ENCODE measurements around the gene CASZ1.

CASZ1 gene

DNA sequence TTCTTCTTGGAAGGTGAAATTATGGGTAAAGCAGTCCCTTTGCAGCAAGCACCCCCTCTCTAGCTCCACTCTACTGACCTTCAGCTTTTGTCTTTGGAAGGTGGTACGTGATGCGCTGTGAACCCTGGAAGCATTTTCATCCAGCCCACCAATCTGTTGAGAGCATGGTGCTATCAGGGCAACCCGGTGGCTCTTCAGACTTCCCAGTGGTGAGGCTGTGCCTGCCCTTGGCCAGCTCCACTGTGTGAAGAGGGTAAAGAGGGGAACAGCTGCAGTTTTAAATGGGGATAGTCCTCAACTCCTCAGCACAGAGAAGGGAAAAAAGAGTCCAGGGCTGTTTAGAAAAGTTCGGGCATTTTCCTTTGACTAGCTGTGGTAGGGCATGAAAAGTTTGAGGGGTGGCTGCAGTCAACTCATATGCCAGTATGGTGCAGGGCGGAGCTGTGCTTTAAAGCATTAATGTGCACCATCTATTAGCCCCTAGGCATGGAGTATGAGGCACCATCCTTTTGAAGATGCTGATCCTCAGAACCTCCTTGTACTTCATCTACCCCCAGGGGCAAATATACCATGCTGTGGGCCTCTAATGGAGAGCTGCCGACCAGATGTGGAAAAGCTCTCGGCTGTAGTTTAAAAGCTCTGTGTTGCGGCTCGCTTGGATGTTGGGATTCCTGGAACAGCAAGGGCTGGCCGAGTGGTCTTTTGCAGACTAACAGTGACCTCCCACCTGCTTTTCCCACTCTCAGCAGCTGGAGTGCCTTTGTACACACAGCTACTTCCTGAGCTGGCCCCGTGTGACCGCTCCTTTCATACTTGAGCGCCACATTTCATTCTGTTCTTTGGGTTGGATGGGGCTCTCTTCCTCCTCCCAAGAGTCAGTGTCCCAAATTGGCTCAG, 198.7 kb downstream of the CASZ1 start:
- peak; percentile 75 for DNase-seq

DNA sequence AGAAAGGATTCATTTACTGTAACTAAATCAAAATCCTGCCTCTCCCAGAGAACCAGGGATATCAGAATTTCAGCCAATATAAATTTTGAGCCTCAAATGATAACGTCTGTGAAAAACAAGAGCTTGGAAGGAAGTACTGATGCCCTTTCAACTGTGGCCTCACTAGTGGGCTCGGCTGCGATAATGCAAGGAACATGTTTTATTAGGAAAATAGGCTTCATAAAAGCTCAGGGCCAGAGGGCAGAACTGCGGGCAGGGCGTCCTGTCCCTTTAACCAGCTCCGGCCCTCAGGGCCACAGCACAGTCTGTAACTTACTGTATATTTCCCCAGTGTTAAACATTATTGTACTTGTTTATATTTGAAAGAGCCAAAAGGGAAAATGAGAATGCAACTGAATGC, 199.7 kb downstream of the CASZ1 start:
- no peak for DNase-seq

DNA sequence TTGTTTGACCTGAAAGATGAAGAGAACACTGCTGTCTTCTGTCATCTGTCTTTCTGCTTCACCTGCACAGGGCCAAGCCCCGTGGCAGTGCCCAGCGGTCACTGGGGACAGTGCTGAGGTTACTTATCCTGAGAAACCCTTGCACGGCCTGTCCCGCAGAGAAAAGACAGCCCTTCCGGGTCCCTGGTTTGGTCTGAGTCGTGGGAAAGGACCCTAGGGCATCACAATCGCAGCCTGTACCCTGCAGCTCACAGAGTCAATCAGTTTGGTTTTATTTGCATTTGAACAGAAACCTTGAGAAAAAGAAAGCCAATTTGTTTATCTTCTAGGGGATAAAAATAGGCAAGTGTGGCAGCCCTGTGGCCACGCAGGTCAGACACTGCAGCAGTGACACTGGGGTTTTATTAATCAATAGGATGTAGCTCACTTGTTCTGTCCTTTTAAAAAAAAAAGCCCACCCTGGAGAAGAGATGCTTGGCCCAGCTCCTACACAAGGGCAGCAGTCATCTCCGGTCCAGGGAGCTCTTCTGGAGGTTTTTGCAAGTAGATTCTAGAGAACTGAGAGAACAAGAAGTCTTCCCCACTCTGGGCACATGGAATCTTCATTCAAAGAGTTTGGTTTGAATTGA, 201.7 kb downstream of the CASZ1 start:
- no peak for DNase-seq

DNA sequence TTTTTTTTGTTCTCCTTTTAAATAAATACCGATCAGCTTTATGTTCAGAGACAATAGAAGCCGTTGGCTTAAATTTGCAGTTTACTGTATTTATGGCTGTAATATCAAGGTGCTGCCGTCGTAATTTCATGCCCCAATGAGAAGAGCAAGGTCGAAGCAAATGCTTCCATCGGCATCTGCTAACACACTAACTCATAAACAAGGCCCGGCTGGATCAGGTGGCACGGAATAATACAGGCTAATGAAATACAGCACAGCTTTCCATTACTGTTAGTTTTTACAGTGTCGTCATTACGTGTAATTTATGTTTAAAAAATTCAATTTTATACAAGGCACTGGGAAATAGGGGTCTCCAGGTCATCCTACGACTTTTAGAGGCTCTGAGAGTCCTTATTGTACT, 202.7 kb downstream of the CASZ1 start:
- no peak for DNase-seq

DNA sequence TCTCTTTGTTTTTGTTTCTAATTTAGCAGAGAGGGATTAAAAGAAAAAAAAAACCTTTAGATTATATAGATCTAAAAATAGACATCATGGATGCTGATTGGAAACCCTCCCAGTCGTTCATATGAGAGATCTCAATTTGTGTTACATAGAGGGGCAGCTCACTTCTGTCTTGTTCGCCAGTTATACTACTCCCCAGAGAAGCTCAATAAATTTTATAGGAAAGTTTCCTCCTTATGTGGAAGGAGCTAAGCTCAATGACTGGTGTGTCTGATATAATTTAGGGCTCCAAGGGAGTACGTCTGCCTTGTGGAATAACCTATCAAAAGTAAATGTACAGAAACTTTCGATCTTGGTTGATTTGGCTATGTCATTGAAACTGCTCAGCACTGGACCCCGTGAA, 204.1 kb downstream of the CASZ1 start:
- no peak for DNase-seq

DNA sequence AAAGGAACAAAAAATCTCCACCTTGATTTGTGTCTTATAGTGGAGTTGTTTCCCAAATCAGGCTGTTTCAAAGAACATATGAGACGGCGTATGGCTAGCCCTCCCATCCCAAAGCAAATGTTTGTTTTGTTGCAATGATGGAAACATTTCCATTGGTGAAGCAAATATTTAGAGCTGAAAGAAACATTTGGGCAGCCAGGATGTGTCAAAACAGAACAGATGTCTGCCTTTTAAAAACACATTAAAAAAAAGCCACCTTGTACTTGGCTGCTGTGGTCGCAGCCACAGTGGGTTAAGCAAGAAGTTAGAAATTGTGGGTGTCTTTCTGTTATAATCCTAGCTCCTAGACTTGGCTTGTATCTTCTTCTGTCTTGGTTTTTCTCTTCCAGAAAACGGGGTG, 205.4 kb downstream of the CASZ1 start:
- DNase-seq, result no peak

DNA sequence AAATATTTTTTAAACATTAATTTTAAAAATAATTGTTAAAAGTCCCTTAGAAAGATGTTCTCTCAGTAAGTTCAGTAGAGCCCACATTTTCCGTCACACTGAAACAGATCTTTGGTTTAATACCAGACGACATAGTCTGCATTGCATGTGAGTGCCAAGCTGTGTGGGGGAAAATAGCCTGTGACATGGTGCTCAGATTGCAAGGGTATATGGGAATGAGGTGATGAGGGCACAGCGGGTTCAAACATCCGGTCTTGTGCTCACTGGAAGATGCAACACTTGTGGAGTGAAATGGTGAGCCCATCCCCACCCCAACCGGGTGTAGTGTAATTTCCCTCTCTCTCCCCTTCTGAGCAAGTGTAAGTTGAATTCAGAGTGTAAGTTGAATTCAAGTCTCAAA, 207.4 kb downstream of the CASZ1 start:
- DNase-seq, result no peak

DNA sequence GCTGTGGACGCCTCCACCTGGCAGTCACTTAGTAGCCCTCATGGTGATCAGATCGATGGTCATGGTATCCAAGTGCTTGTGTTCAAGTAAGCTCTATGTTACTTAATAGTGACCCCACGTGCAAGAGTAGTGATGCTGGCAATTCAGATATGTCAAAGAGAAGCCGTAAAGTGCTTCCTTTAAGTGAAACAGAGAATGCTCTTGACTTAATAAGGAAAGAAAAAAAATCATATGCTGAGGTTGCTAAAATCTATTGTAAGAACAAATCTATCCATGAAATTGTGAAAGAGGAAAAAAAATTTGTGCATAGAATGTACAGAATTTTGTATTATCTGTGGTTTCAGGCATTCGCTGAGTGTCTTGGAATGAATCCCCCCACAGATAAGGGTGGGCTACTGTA, 207.8 kb downstream of the CASZ1 start:
- DNase-seq, result no peak

All from NCI-H1092 (cell line).